ENCODE data around the gene UQCRC2. TPM values are rescaled to one million over a fixed set of nuclear protein-coding genes. Genes with fewer than 3 reads are reported as not detected.

Gene UQCRC2
- total RNA-seq, 2 experiments from 2014 or later, result 356 to 383 TPM

DNA sequence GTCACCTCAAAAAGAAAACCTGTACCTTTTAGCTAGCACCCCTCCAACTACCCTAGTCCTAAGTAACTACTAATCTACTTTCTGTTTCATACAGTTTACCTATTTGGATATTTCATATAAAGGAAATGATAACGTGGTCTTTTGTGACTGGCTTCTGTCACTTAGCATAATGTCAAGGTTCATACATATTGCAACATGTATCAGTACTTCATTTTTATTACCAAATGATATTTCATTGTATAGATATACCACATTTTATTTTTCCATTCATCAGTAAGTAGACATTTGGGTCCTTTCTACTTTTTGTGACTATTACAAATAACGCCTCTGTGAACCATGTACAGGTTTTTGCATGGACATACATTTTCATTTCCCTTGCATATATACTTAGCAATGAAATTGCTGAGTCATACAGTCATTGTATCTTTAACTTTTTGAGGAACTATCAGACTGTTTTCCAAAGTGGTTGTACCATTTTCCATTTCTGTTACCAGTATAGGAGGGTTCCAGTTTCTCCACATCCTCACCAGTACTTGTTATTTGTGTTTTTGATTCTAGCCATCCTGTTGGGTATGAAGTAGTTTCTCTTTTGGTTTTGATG is 78.4 kb downstream of the UQCRC2 start:
- ATAC-seq (no peak), DNase-seq (no peak)
- H3K27me3 Mint-ChIP-seq, result no peaks in the 10 kb centered on the region
- H3K9me3 Mint-ChIP-seq, result no peaks in the 10 kb centered on the region
- no peak overlapping the region for H3K4me3 Mint-ChIP-seq
- ChIA-PET CTCF (interaction anchor here (0.9 to 1.3 kb wide), 2 partner anchors 18 to 46 kb away, joined by 3 to 8 read pairs; no protein-coding TSS in a partner anchor), POLR2A (no interaction called here)
- TF ChIP-seq, protein P1, sequence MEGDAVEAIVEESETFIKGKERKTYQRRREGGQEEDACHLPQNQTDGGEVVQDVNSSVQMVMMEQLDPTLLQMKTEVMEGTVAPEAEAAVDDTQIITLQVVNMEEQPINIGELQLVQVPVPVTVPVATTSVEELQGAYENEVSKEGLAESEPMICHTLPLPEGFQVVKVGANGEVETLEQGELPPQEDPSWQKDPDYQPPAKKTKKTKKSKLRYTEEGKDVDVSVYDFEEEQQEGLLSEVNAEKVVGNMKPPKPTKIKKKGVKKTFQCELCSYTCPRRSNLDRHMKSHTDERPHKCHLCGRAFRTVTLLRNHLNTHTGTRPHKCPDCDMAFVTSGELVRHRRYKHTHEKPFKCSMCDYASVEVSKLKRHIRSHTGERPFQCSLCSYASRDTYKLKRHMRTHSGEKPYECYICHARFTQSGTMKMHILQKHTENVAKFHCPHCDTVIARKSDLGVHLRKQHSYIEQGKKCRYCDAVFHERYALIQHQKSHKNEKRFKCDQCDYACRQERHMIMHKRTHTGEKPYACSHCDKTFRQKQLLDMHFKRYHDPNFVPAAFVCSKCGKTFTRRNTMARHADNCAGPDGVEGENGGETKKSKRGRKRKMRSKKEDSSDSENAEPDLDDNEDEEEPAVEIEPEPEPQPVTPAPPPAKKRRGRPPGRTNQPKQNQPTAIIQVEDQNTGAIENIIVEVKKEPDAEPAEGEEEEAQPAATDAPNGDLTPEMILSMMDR (IDR thresholded peaks at IDR 0.05), result no peak
- peaks cover 32% of the 10 kb centered on the region for H3K4me1 Mint-ChIP-seq (ENCODE audit: low read depth)
- H3K27ac Mint-ChIP-seq, result no peak overlapping the region
- intact Hi-C loops (cut with micrococcal nuclease), result no loop called here
- peaks cover 15% of the 10 kb centered on the region for H3K36me3 Mint-ChIP-seq (ENCODE audit: low read depth)

Other genes starting within 250 kb of the UQCRC2 start
- 100 to 1,000 TPM; 115 to 121 TPM for gene NPIPB4, start 95.6 kb upstream of the UQCRC2 start, total RNA-seq
- gene PDZD9, start 47.8 kb downstream of the UQCRC2 start, total RNA-seq, result not detected
- gene MOSMO, start 54.8 kb downstream of the UQCRC2 start, total RNA-seq, result 1 to 10 TPM; 5.4 to 7.0 TPM
- gene VWA3A, start 139.2 kb downstream of the UQCRC2 start, total RNA-seq, result not detected
- gene SDR42E2, start 209.1 kb downstream of the UQCRC2 start, total RNA-seq, result under 1 TPM in 1 of 2 experiments, not detected in 1; 0.14 TPM

Measured in activated CD8-positive, alpha-beta T cell treated with anti-CD3 and anti-CD28 coated beads for 36 hours (primary cell).